GM23338 (cell line): Measurements from ENCODE around the gene ARHGEF11. TPM values are rescaled to one million over a fixed set of nuclear protein-coding genes. Genes with fewer than 3 reads are reported as not detected.

Experiments used
- ATAC-seq: fragments of 200-7000 bp; cut with Tn5 transposase; 3 replicates; pipeline ENCODE4 v1.9.1; 2020
- DNase-seq: peaks from one replicate; pipeline ENCODE4 v3.0.0-alpha.2; 2015; ENCODE audit warnings: low spot score
- H2AFZ ChIP-seq: fragments of 200-600 bp; sonication (generic); 2 replicates; pipeline ENCODE4 v1.8.0; 2016; ENCODE audit warnings: antibody characterized with exemption, mild to moderate bottlenecking, moderate library complexity
- H3F3A ChIP-seq: fragments of 200-600 bp; sonication (generic); replicated peaks from 2 replicates; pipeline ENCODE4 v1.8.0; 2017; ENCODE audit warnings: antibody characterized with exemption, mixed run types, low read depth
- H3K27ac ChIP-seq: fragments of 200-600 bp; sonication (generic); 2 replicates; pipeline ENCODE4 v1.6.1; 2016; ENCODE audit warnings: low read depth
- H3K27me3 ChIP-seq: fragments of 200-600 bp; sonication (generic); 2 replicates; pipeline ENCODE4 v1.8.0; 2016; ENCODE audit warnings: mild to moderate bottlenecking, mixed run types, moderate library complexity; ENCODE audit not compliant: insufficient read depth
- H3K36me3 ChIP-seq: fragments of 200-600 bp; sonication (generic); 2 replicates; pipeline ENCODE4 v1.8.0; 2016; ENCODE audit warnings: mild to moderate bottlenecking; ENCODE audit not compliant: insufficient read depth
- H3K4me1 ChIP-seq: fragments of 200-600 bp; sonication (generic); 2 replicates; pipeline ENCODE4 v1.8.0; 2016; ENCODE audit warnings: mild to moderate bottlenecking, moderate library complexity; ENCODE audit not compliant: insufficient read depth
- H3K4me2 ChIP-seq: fragments of 200-600 bp; sonication (generic); 2 replicates; pipeline ENCODE4 v1.7.1; 2017; ENCODE audit warnings: mixed run types
- H3K4me3 ChIP-seq: fragments of 200-600 bp; sonication (generic); 2 replicates; pipeline ENCODE4 v1.6.1; 2016; ENCODE audit warnings: mixed run types
- H3K79me2 ChIP-seq: fragments of 200-600 bp; sonication (generic); replicated peaks from 2 replicates; pipeline ENCODE4 v1.8.0; 2017; ENCODE audit warnings: mild to moderate bottlenecking; ENCODE audit not compliant: insufficient read depth
- H3K9me2 ChIP-seq: fragments of 200-600 bp; sonication (generic); 2 replicates; pipeline ENCODE4 v1.8.0; 2017; ENCODE audit not compliant: insufficient read depth
- H4K20me1 ChIP-seq: fragments of 200-600 bp; sonication (generic); replicated peaks from 2 replicates; pipeline ENCODE4 v1.8.0; 2017; ENCODE audit warnings: mild to moderate bottlenecking; ENCODE audit not compliant: insufficient read depth
- H3K27ac Mint-ChIP-seq: 2 replicates; pipeline ENCODE4 v1.8.0; 2020; ENCODE audit warnings: inconsistent platforms, mild to moderate bottlenecking, moderate library complexity, mixed read lengths
- H3K27me3 Mint-ChIP-seq: 3 replicates; pipeline ENCODE4 v1.8.0; 2022; ENCODE audit warnings: low read depth, mild to moderate bottlenecking, moderate library complexity, mixed read lengths, inconsistent platforms; ENCODE audit not compliant: insufficient read depth, poor library complexity
- H3K36me3 Mint-ChIP-seq: 3 replicates; pipeline ENCODE4 v1.8.0; 2021; ENCODE audit warnings: low read depth, mild to moderate bottlenecking, inconsistent platforms, moderate library complexity, mixed read lengths
- H3K4me1 Mint-ChIP-seq: 3 replicates; pipeline ENCODE4 v1.8.0; 2020; ENCODE audit warnings: mild to moderate bottlenecking, inconsistent platforms, mixed read lengths
- H3K4me3 Mint-ChIP-seq: 3 replicates; pipeline ENCODE4 v1.8.0; 2021; ENCODE audit warnings: moderate library complexity, mild to moderate bottlenecking, inconsistent platforms, mixed read lengths
- H3K9me3 Mint-ChIP-seq: 3 replicates; pipeline ENCODE4 v1.8.0; 2020; ENCODE audit warnings: moderate library complexity, mild to moderate bottlenecking, inconsistent platforms, mixed read lengths
- CREB1 ChIP-seq: fragments of 250-450 bp; sonication (Bioruptor Pico); IDR thresholded peaks from 2 replicates; pipeline ENCODE4 v1.5.0; 2020; ENCODE audit warnings: low read depth, mild to moderate bottlenecking, moderate library complexity
- EZH2 ChIP-seq: fragments of 200-600 bp; sonication (generic); IDR thresholded peaks from one replicate; pipeline ENCODE4 v1.8.0; 2017; ENCODE audit warnings: antibody characterized with exemption, mild to moderate bottlenecking, low read depth; ENCODE audit not compliant: unreplicated experiment
- EZH2phosphoT487 ChIP-seq: fragments of 200-600 bp; sonication (generic); IDR thresholded peaks from one replicate; pipeline ENCODE4 v1.8.1; 2018; ENCODE audit warnings: antibody characterized with exemption; ENCODE audit not compliant: unreplicated experiment
- JUNB ChIP-seq: IDR thresholded peaks from one replicate; pipeline ENCODE4 v1.6.1; 2016; ENCODE audit warnings: antibody characterized with exemption; ENCODE audit not compliant: unreplicated experiment
- ZNF114 ChIP-seq: fragments of 250-450 bp; sonication (Bioruptor Pico); IDR thresholded peaks from 2 replicates; pipeline ENCODE4 v1.5.0; 2020; ENCODE audit warnings: mild to moderate bottlenecking, moderate library complexity
- polyA plus RNA-seq: library from polyadenylated mRNA; unstranded; fragments of >200 nt; fragmentation: Nextera tagmentation; extraction: Ambion mirVana; gene quantifications from 2 replicates; pipeline ENCODE4 v1.2.1, GENCODE V29; 2016
- total RNA-seq: library from RNA; depleted of rRNA; stranded (reverse); fragments of >200 nt; shearing (Covaris generic); gene quantifications from 2 replicates; pipeline ENCODE4 v1.2.3, GENCODE V29; 2014
- TF ChIP-seq, protein P1 (sequence below): fragments of 250-450 bp; sonication (Bioruptor Pico); IDR thresholded peaks from 2 replicates; pipeline ENCODE4 v1.5.0; 2020; ENCODE audit warnings: mild to moderate bottlenecking, moderate library complexity
- TF ChIP-seq, protein P2 (sequence below), 2 experiments: fragments of 200-600 bp in 1 of 2; sonication (generic) in 1 of 2; conservative IDR thresholded peaks; 2 replicates each; pipeline versions ENCODE4 v1.5.1 to v1.6.1; 2016 to 2017; ENCODE audit warnings: antibody characterized with exemption in 2 of 2, low read depth in 2 of 2, mild to moderate bottlenecking in 2 of 2, moderate library complexity in 1 of 2

The ARHGEF11 gene
- total and polyA plus RNA-seq, 2 experiments from 2014 or later = 12.3 to 33.7 TPM

GRCh38 chr1:156913809-156914387, 131.6 kb downstream of the ARHGEF11 start (continued):
- TF ChIP-seq, protein P1, sequence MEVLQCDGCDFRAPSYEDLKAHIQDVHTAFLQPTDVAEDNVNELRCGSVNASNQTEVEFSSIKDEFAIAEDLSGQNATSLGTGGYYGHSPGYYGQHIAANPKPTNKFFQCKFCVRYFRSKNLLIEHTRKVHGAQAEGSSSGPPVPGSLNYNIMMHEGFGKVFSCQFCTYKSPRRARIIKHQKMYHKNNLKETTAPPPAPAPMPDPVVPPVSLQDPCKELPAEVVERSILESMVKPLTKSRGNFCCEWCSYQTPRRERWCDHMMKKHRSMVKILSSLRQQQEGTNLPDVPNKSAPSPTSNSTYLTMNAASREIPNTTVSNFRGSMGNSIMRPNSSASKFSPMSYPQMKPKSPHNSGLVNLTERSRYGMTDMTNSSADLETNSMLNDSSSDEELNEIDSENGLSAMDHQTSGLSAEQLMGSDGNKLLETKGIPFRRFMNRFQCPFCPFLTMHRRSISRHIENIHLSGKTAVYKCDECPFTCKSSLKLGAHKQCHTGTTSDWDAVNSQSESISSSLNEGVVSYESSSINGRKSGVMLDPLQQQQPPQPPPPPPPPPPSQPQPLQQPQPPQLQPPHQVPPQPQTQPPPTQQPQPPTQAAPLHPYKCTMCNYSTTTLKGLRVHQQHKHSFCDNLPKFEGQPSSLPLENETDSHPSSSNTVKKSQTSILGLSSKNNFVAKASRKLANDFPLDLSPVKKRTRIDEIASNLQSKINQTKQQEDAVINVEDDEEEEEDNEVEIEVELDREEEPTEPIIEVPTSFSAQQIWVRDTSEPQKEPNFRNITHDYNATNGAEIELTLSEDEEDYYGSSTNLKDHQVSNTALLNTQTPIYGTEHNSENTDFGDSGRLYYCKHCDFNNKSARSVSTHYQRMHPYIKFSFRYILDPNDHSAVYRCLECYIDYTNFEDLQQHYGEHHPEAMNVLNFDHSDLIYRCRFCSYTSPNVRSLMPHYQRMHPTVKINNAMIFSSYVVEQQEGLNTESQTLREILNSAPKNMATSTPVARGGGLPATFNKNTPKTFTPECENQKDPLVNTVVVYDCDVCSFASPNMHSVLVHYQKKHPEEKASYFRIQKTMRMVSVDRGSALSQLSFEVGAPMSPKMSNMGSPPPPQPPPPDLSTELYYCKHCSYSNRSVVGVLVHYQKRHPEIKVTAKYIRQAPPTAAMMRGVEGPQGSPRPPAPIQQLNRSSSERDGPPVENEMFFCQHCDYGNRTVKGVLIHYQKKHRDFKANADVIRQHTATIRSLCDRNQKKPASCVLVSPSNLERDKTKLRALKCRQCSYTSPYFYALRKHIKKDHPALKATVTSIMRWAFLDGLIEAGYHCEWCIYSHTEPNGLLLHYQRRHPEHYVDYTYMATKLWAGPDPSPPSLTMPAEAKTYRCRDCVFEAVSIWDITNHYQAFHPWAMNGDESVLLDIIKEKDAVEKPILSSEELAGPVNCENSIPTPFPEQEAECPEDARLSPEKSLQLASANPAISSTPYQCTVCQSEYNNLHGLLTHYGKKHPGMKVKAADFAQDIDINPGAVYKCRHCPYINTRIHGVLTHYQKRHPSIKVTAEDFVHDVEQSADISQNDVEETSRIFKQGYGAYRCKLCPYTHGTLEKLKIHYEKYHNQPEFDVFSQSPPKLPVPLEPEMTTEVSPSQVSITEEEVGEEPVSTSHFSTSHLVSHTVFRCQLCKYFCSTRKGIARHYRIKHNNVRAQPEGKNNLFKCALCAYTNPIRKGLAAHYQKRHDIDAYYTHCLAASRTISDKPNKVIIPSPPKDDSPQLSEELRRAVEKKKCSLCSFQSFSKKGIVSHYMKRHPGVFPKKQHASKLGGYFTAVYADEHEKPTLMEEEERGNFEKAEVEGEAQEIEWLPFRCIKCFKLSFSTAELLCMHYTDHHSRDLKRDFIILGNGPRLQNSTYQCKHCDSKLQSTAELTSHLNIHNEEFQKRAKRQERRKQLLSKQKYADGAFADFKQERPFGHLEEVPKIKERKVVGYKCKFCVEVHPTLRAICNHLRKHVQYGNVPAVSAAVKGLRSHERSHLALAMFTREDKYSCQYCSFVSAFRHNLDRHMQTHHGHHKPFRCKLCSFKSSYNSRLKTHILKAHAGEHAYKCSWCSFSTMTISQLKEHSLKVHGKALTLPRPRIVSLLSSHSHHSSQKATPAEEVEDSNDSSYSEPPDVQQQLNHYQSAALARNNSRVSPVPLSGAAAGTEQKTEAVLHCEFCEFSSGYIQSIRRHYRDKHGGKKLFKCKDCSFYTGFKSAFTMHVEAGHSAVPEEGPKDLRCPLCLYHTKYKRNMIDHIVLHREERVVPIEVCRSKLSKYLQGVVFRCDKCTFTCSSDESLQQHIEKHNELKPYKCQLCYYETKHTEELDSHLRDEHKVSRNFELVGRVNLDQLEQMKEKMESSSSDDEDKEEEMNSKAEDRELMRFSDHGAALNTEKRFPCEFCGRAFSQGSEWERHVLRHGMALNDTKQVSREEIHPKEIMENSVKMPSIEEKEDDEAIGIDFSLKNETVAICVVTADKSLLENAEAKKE (CRISPR knock-in tag) = no peak
- TF ChIP-seq JUNB (no peak), EZH2 (no peak), ZNF114 (CRISPR knock-in tag) (no peak), CREB1 (CRISPR knock-in tag) (no peak)

- H2AFZ ChIP-seq = peak overlapping the region; percentile 91
- peaks cover 47% of the 10 kb centered on the region; the same call in 1 of the 2 replicates for H3K27me3 ChIP-seq
- no peak for TF ChIP-seq EZH2phosphoT487
- TF ChIP-seq, protein P2, sequence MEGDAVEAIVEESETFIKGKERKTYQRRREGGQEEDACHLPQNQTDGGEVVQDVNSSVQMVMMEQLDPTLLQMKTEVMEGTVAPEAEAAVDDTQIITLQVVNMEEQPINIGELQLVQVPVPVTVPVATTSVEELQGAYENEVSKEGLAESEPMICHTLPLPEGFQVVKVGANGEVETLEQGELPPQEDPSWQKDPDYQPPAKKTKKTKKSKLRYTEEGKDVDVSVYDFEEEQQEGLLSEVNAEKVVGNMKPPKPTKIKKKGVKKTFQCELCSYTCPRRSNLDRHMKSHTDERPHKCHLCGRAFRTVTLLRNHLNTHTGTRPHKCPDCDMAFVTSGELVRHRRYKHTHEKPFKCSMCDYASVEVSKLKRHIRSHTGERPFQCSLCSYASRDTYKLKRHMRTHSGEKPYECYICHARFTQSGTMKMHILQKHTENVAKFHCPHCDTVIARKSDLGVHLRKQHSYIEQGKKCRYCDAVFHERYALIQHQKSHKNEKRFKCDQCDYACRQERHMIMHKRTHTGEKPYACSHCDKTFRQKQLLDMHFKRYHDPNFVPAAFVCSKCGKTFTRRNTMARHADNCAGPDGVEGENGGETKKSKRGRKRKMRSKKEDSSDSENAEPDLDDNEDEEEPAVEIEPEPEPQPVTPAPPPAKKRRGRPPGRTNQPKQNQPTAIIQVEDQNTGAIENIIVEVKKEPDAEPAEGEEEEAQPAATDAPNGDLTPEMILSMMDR (conservative IDR thresholded peaks at IDR 0.05; ENCODE audit: low read depth in 2 of 2) = peak in 1 of 2 experiments; percentile 42; a peak in 3 of 4 replicates
- H3K27ac ChIP-seq = no peak overlapping the region
- H3K4me1 ChIP-seq = peaks cover 11% of the 10 kb centered on the region
- Mint-ChIP-seq H3K4me3 (no peak overlapping the region), H3K9me3 (no peaks in the 10 kb centered on the region), H3K36me3 (no peaks in the 10 kb centered on the region), H3K27ac (no peak overlapping the region), H3K27me3 (peaks cover 22% of the 10 kb centered on the region), H3K4me1 (peaks cover 16% of the 10 kb centered on the region)
- DNase-seq (peak; percentile 79), ATAC-seq (peak; percentile 90)
- no peaks in the 10 kb centered on the region; the same call in 1 of the 2 replicates for H3F3A ChIP-seq
- peak overlapping the region; percentile 51; the same call in 1 of the 2 replicates for H3K4me2 ChIP-seq
- H3K9me2 ChIP-seq = no peaks in the 10 kb centered on the region
- no peak overlapping the region for H3K4me3 ChIP-seq
- no peaks in the 10 kb centered on the region; the same call in 1 of the 2 replicates for H4K20me1 ChIP-seq
- no peaks in the 10 kb centered on the region for H3K79me2 ChIP-seq
- no peaks in the 10 kb centered on the region for H3K36me3 ChIP-seq
Measured at GRCh38 chr1:156912861-156913808, 132.4 kb downstream of the ARHGEF11 start.
